Astrocyte (in vitro differentiated cells and primary cell): Measurements from ENCODE around the gene GPR158. TPM values are rescaled to one million over a fixed set of nuclear protein-coding genes. Genes with fewer than 3 reads are reported as not detected.

Experiments used
- DNase-seq: peaks from one replicate; pipeline ENCODE4 v3.0.0-alpha.2; 2010; ENCODE audit warnings: low read depth
- FAIRE-seq: peaks from 2 replicates; lab custom pipeline; 2011; peaks lifted over from hg19 to GRCh38; lab: Jason Lieb, UNC
- H2AFZ ChIP-seq: 2 replicates; pipeline ENCODE4 v1.6.0; 2012; ENCODE audit warnings: low read depth, low read length, inconsistent platforms
- H3K27ac ChIP-seq: 2 replicates; pipeline ENCODE4 v1.5.1; 2011; ENCODE audit warnings: low read depth, low read length, inconsistent platforms
- H3K27me3 ChIP-seq: 2 replicates; pipeline ENCODE4 v1.6.0; 2011; ENCODE audit warnings: low read length, inconsistent platforms; ENCODE audit not compliant: insufficient read depth
- H3K36me3 ChIP-seq: 2 replicates; pipeline ENCODE4 v1.5.1; 2011; ENCODE audit warnings: low read length, inconsistent platforms; ENCODE audit not compliant: insufficient read depth
- H3K4me1 ChIP-seq: 2 replicates; pipeline ENCODE4 v1.5.1; 2011; ENCODE audit warnings: low read length, inconsistent platforms; ENCODE audit not compliant: insufficient read depth
- H3K4me2 ChIP-seq: 2 replicates; pipeline ENCODE4 v1.6.0; 2012; ENCODE audit warnings: low read length, inconsistent platforms
- H3K4me3 ChIP-seq: 2 replicates; pipeline ENCODE4 v1.5.1; 2011; ENCODE audit warnings: low read depth, mild to moderate bottlenecking, low read length, inconsistent platforms; ENCODE audit not compliant: insufficient read depth
- H3K79me2 ChIP-seq: 2 replicates; pipeline ENCODE4 v1.6.0; 2012; ENCODE audit warnings: mild to moderate bottlenecking, low read length, inconsistent platforms; ENCODE audit not compliant: insufficient read depth
- H3K9ac ChIP-seq: 2 replicates; pipeline ENCODE4 v1.6.0; 2012; ENCODE audit warnings: mild to moderate bottlenecking, low read length, inconsistent platforms
- H3K9me3 ChIP-seq: 2 replicates; pipeline ENCODE4 v1.5.1; 2012; ENCODE audit warnings: low read depth, mild to moderate bottlenecking, low read length, inconsistent platforms; ENCODE audit not compliant: insufficient read depth
- H4K20me1 ChIP-seq: 2 replicates; pipeline ENCODE4 v1.6.0; 2012; ENCODE audit warnings: low read length, inconsistent platforms; ENCODE audit not compliant: insufficient read depth
- H3K27ac Mint-ChIP-seq: one replicate; pipeline ENCODE4 v1.8.0; 2021; ENCODE audit warnings: mild to moderate bottlenecking, mixed read lengths; ENCODE audit not compliant: unreplicated experiment
- H3K27me3 Mint-ChIP-seq: one replicate; pipeline ENCODE4 v1.8.0; 2021; ENCODE audit warnings: low read depth, mixed read lengths; ENCODE audit not compliant: unreplicated experiment
- H3K36me3 Mint-ChIP-seq: one replicate; pipeline ENCODE4 v1.8.0; 2021; ENCODE audit warnings: low read depth, mixed read lengths; ENCODE audit not compliant: unreplicated experiment
- H3K4me1 Mint-ChIP-seq: one replicate; pipeline ENCODE4 v1.8.0; 2021; ENCODE audit warnings: low read depth, mixed read lengths; ENCODE audit not compliant: unreplicated experiment
- H3K4me3 Mint-ChIP-seq: one replicate; pipeline ENCODE4 v1.8.0; 2021; ENCODE audit warnings: mild to moderate bottlenecking, moderate library complexity, mixed read lengths; ENCODE audit not compliant: unreplicated experiment
- H3K9me3 Mint-ChIP-seq: one replicate; pipeline ENCODE4 v1.8.0; 2021; ENCODE audit warnings: mild to moderate bottlenecking, mixed read lengths; ENCODE audit not compliant: unreplicated experiment
- EZH2 ChIP-seq: IDR thresholded peaks from 2 replicates; pipeline ENCODE4 v1.6.1; 2012; ENCODE audit warnings: mild to moderate bottlenecking, low read length, inconsistent platforms; ENCODE audit not compliant: insufficient read depth
- total RNA-seq: library from RNA; stranded (reverse); gene quantifications from 2 replicates; pipeline ENCODE4 v1.2.1, GENCODE V29; 2021
- TF ChIP-seq, protein P1 (sequence below): IDR thresholded peaks from 2 replicates; pipeline ENCODE4 v1.5.1; 2011; ENCODE audit warnings: low read depth, mild to moderate bottlenecking, inconsistent platforms, low read length, moderate library complexity; ENCODE audit not compliant: insufficient read depth

The GPR158 gene
- total RNA-seq, 1 donor from 2014 or later = 0.27 TPM

DNA sequence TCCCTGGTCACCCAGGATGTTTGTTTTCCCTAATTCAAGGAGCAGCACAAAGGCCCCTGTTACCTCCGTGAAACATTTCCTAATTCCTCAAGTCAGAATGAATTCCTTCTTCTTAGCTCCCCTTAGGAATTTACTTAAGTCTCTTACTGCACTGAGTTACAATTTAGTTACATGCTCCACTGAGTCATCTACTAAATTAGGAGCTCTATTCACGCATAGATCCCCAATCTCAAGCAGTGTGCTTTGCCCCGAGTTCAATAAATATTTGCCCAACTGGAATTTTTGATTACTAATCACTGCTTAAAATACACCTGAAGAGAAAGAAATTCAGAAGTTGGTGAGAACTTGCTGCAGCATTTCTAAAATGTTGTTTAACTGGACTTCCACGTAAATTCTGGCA is 429.8 kb downstream of the GPR158 start:
- TF ChIP-seq, protein P1, sequence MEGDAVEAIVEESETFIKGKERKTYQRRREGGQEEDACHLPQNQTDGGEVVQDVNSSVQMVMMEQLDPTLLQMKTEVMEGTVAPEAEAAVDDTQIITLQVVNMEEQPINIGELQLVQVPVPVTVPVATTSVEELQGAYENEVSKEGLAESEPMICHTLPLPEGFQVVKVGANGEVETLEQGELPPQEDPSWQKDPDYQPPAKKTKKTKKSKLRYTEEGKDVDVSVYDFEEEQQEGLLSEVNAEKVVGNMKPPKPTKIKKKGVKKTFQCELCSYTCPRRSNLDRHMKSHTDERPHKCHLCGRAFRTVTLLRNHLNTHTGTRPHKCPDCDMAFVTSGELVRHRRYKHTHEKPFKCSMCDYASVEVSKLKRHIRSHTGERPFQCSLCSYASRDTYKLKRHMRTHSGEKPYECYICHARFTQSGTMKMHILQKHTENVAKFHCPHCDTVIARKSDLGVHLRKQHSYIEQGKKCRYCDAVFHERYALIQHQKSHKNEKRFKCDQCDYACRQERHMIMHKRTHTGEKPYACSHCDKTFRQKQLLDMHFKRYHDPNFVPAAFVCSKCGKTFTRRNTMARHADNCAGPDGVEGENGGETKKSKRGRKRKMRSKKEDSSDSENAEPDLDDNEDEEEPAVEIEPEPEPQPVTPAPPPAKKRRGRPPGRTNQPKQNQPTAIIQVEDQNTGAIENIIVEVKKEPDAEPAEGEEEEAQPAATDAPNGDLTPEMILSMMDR = no peak
- no peak for TF ChIP-seq EZH2
- Histone ChIP-seq H4K20me1 (no peaks in the 10 kb centered on the region), H2AFZ (no peak overlapping the region), H3K4me1 (no peaks in the 10 kb centered on the region), H3K27ac (no peak overlapping the region), H3K36me3 (no peaks in the 10 kb centered on the region), H3K9me3 (no peaks in the 10 kb centered on the region), H3K27me3 (no peaks in the 10 kb centered on the region), H3K79me2 (no peaks in the 10 kb centered on the region), H3K9ac (no peak overlapping the region), H3K4me2 (no peak overlapping the region), H3K4me3 (no peak overlapping the region)
- Mint-ChIP-seq H3K4me3 (no peak overlapping the region), H3K27ac (no peak overlapping the region), H3K9me3 (no peaks in the 10 kb centered on the region), H3K4me1 (peaks cover 2% of the 10 kb centered on the region), H3K36me3 (no peaks in the 10 kb centered on the region), H3K27me3 (no peaks in the 10 kb centered on the region)
- peak; percentile 6 for DNase-seq
- FAIRE-seq = no peak

DNA sequence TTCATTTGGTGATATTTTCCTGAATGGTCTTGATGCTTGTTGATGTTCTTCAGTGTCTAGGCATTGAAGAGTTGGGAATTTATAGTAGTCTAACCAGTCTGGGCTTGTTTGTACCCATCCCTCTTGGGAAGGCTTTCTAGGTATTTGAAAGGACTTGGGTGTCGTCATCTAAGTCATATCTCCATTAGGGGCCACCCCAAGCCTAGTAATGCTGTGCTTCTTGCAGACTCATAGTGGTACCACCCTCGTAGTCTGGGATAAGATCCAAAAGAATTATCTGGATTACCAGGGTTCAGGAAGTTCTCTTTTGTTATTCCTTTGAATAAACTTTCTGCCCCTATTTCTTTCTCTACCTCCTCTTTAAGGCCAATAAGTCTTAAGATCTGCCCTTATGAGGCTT is 439.9 kb downstream of the GPR158 start:
- FAIRE-seq = no peak

GRCh38 chr10:25615926-25616325 is 441.1 kb downstream of the GPR158 start:
- FAIRE-seq (no peak), DNase-seq (no peak)
- no peaks in the 10 kb centered on the region for H3K4me1 Mint-ChIP-seq
- no peaks in the 10 kb centered on the region for H3K27me3 Mint-ChIP-seq
- H3K9me3 Mint-ChIP-seq = no peaks in the 10 kb centered on the region
- Histone ChIP-seq H3K79me2 (no peaks in the 10 kb centered on the region), H3K9me3 (no peaks in the 10 kb centered on the region), H2AFZ (no peak overlapping the region), H4K20me1 (no peaks in the 10 kb centered on the region), H3K36me3 (no peaks in the 10 kb centered on the region), H3K4me1 (no peaks in the 10 kb centered on the region), H3K4me2 (no peak overlapping the region), H3K27ac (no peak overlapping the region), H3K27me3 (no peaks in the 10 kb centered on the region), H3K9ac (no peak overlapping the region), H3K4me3 (no peak overlapping the region)
- H3K27ac Mint-ChIP-seq = no peak overlapping the region
- H3K4me3 Mint-ChIP-seq = no peak overlapping the region
- TF ChIP-seq, protein P1 = no peak
- no peak for TF ChIP-seq EZH2
- no peaks in the 10 kb centered on the region for H3K36me3 Mint-ChIP-seq

More for the DNA sequence above, 439.9 kb downstream of the GPR158 start:
- Histone ChIP-seq H3K27ac (no peak overlapping the region), H3K4me2 (no peak overlapping the region), H3K9me3 (no peaks in the 10 kb centered on the region), H3K79me2 (no peaks in the 10 kb centered on the region), H3K9ac (no peak overlapping the region), H3K4me1 (no peaks in the 10 kb centered on the region), H3K4me3 (no peak overlapping the region), H3K27me3 (no peaks in the 10 kb centered on the region), H3K36me3 (no peaks in the 10 kb centered on the region), H4K20me1 (no peaks in the 10 kb centered on the region), H2AFZ (no peak overlapping the region)
- Mint-ChIP-seq H3K27me3 (no peaks in the 10 kb centered on the region), H3K4me1 (no peaks in the 10 kb centered on the region), H3K9me3 (no peaks in the 10 kb centered on the region), H3K27ac (no peak overlapping the region), H3K4me3 (no peak overlapping the region), H3K36me3 (no peaks in the 10 kb centered on the region)
- DNase-seq = no peak
- TF ChIP-seq, protein P1 = no peak
- no peak for TF ChIP-seq EZH2
